SH-SY5Y (cell line): ENCODE data around the gene CNTFR.

ENCODE experiments used
- GATA2 ChIP-seq: IDR thresholded peaks from 2 replicates; pipeline ENCODE4 v1.6.1; 2011; ENCODE audit warnings: mild to moderate bottlenecking, low read depth, low read length
- GATA3 ChIP-seq: IDR thresholded peaks from 2 replicates; pipeline ENCODE4 v1.6.1; 2011; ENCODE audit warnings: low read depth, mild to moderate bottlenecking, low read length, moderate library complexity

GRCh38 chr9:34601937-34602573, 12.5 kb upstream of the CNTFR start:
- TF ChIP-seq GATA2, result no peak
- no peak for TF ChIP-seq GATA3
